Measurements from ENCODE around the gene FLNC. TPM values are rescaled to one million over a fixed set of nuclear protein-coding genes. Genes with fewer than 3 reads are reported as not detected.

Gene FLNC
- total RNA-seq, 1 donor from 2014 or later, result 7.7 TPM

- Histone ChIP-seq H3K9me3 (no peaks in the 10 kb centered on the region), H3K4me1 (no peaks in the 10 kb centered on the region), H3K27ac (no peak overlapping the region), H3K4me3 (no peak overlapping the region), H3K36me3 (no peaks in the 10 kb centered on the region), H3K27me3 (no peaks in the 10 kb centered on the region)
- no peak for TF ChIP-seq CTCF (IDR thresholded peaks at IDR 0.05)
- DNase-seq, result no peak
- ATAC-seq, result no peak
- intact Hi-C loops (cut with DNase I), result no loop called here
These were observed 12.8 kb downstream of the FLNC start for GRCh38 chr7:128842674-128843641.

GRCh38 chr7:128843938-128844621, 13.9 kb downstream of the FLNC start:
- Histone ChIP-seq H3K9me3 (no peaks in the 10 kb centered on the region), H3K4me1 (no peaks in the 10 kb centered on the region), H3K27me3 (no peaks in the 10 kb centered on the region), H3K36me3 (no peaks in the 10 kb centered on the region), H3K4me3 (no peak overlapping the region), H3K27ac (no peak overlapping the region)
- no peak for TF ChIP-seq CTCF (IDR thresholded peaks at IDR 0.05)
- no peak for DNase-seq
- intact Hi-C loops (cut with DNase I), result no loop called here
- no peak for ATAC-seq

- intact Hi-C loops (cut with DNase I), result no loop called here
- no peak overlapping the region for H3K27ac ChIP-seq
- no peak for DNase-seq
These were observed 14.6 kb downstream of the FLNC start for GRCh38 chr7:128844777-128845311.

GRCh38 chr7:128845475-128845874, 15.3 kb downstream of the FLNC start:
- Histone ChIP-seq H3K4me3 (no peak overlapping the region), H3K36me3 (no peaks in the 10 kb centered on the region), H3K27ac (no peak overlapping the region), H3K9me3 (no peaks in the 10 kb centered on the region), H3K27me3 (no peaks in the 10 kb centered on the region), H3K4me1 (no peaks in the 10 kb centered on the region)
- TF ChIP-seq CTCF (IDR thresholded peaks at IDR 0.05), result no peak
- DNase-seq (no peak), ATAC-seq (no peak)
- intact Hi-C loops (cut with DNase I), result no loop called here

More at GRCh38 chr7:128844777-128845311, 14.6 kb downstream of the FLNC start:
- ATAC-seq, result no peak
- no peak overlapping the region for H3K4me3 ChIP-seq
- no peak for TF ChIP-seq CTCF (IDR thresholded peaks at IDR 0.05)
- no peaks in the 10 kb centered on the region for H3K4me1 ChIP-seq
- no peaks in the 10 kb centered on the region for H3K36me3 ChIP-seq
- H3K27me3 ChIP-seq, result no peaks in the 10 kb centered on the region
- no peaks in the 10 kb centered on the region for H3K9me3 ChIP-seq

GRCh38 chr7:128845987-128846386, 15.8 kb downstream of the FLNC start:
- H3K4me1 ChIP-seq, result no peaks in the 10 kb centered on the region
- DNase-seq (no peak), ATAC-seq (no peak)
- intact Hi-C loops (cut with DNase I), result no loop called here
- no peak overlapping the region for H3K4me3 ChIP-seq
- H3K27ac ChIP-seq, result no peak overlapping the region
- H3K27me3 ChIP-seq, result no peaks in the 10 kb centered on the region
- no peaks in the 10 kb centered on the region for H3K9me3 ChIP-seq
- TF ChIP-seq CTCF (IDR thresholded peaks at IDR 0.05), result no peak
- no peaks in the 10 kb centered on the region for H3K36me3 ChIP-seq

Data from upper lobe of right lung (tissue), 1 donor.